Activated T-cell treated with anti-CD3 and anti-CD28 coated beads for 1 hour (primary cell): ENCODE results near the gene PRM1.

Source experiments
- DNase-seq: peaks from one replicate; pipeline ENCODE4 v3.0.0-alpha.2; 2020; ENCODE audit warnings: low read depth

The PRM1 gene

GRCh38 chr16:11272921-11273720, 8.0 kb downstream of the PRM1 start, which contains the start of gene PRM3:
Gene PRM3 (minus strand): TSS chr16:11273629. CDS start chr16:11273595, 34 bp downstream.
- no peak for DNase-seq

DNA sequence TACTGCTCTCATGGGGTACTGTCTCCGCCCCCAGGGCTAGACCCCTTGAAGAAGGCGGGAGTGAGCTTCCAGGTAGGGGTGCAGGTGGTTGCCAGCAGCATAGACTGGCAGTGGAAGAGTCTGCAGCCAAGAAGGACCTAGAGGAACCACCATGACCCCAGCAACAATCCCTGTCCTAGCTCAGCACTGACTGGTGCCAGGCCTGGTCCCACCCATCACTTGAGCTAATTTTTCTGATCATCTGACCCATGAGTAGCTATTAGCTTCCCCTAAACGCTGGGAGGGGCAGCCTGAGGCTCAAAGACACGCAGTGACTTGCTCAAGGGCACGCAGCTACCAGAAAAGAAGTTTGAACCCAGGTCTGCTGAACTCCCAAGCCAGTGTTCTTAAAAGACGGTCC, 8.6 kb downstream of the PRM1 start:
- no peak for DNase-seq

GRCh38 chr16:11271610-11272009, 9.5 kb downstream of the PRM1 start:
- DNase-seq = no peak

DNA sequence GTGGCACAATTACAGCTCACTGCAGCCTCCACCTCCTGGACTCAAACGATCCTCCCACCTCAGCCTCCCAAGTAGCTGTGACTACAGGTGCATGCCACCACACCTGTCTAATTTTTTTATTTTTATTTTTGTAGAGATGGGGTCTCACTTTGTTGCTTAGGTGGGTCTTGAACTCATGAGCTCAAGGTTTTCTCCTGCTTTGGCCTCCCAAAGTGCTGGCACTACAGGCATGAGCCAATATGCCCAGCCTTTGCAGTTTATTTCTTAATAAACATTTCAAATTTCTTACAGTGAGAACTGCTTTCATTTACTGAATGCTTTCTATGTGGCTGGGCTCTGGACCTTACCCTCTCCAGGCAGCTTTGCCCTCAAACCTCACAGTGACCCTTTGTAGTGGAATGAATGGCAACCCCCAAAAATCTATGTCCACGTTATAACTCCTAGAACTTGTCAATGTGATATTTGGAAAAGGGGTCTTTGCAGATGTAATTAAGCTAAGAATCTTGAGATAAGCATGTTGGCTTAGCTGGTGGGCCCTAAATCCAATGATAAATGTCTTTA, 10.4 kb downstream of the PRM1 start:
- no peak for DNase-seq

DNA sequence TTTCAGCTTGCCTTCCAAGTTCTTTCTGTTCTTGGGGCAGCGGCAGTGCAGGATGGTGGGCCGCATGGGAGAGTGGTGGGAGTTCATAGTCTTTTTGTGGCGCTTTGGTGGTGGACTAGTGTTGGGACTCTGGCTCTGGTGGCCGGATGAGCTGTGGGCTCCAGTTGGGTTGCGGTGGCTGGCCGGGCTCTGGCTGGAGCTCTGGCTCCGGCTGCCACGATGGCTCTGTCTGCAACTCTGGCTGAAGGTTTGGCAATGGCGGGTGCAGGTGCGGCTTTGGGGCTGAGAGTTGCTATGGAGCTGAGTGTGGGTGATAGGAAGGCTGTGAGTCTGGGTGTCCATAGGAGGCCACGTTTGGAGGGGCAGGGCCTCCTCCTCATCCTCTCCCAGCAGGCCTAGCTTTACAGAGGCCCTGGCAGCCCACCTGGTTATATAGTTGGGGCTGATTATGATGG, 12.2 kb downstream of the PRM1 start, which contains the start of gene TNP2:
Gene TNP2, minus strand, starts transcription at position 405 of the 455 bp plus-strand sequence. Its CDS starts 63 bp downstream, at position 342.
- no peak for DNase-seq

GRCh38 chr16:11265124-11265523, 16.0 kb downstream of the PRM1 start:
- no peak for DNase-seq

GRCh38 chr16:11264155-11264832, 16.8 kb downstream of the PRM1 start:
- no peak for DNase-seq

- DNase-seq = no peak
Observed at GRCh38 chr16:11263737-11264136, 17.4 kb downstream of the PRM1 start.

DNA sequence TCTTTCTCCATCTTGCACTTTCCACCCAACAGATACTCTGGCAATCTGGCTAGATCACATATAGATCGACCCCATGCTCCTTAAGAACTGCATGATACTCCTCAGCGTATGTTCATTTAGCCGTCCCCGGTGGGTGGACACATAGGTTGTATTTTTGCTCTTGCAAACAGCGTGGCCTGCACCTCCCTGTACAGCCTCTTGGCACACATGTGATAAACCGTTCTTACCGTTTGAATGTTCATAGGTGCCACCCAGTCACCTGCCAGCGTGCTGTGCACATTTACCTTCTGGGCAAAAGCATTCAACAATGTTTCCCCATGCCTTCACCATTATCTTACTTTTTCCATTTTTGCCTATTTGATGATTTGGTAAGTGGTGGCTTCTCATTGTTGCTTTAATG, 18.2 kb downstream of the PRM1 start:
- no peak for DNase-seq

DNA sequence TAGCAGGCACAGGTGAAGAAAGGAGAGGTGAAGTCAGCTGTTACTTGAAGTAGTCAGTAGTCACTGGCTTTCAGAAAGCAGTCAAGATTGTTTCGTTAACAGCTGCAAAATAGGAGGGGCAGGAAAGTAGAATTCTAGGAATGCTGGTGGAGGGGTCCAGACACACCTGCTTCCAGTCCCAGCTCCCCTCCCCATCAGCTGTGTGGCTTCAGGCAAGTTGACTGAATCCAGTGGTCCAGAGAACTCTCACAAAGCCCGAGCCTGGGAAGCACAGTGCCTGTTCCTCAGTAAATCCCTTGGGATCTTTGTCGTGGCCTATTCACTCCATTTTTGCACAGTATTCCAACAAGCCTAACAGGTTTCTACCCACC, 20.5 kb downstream of the PRM1 start:
- DNase-seq = no peak

DNA sequence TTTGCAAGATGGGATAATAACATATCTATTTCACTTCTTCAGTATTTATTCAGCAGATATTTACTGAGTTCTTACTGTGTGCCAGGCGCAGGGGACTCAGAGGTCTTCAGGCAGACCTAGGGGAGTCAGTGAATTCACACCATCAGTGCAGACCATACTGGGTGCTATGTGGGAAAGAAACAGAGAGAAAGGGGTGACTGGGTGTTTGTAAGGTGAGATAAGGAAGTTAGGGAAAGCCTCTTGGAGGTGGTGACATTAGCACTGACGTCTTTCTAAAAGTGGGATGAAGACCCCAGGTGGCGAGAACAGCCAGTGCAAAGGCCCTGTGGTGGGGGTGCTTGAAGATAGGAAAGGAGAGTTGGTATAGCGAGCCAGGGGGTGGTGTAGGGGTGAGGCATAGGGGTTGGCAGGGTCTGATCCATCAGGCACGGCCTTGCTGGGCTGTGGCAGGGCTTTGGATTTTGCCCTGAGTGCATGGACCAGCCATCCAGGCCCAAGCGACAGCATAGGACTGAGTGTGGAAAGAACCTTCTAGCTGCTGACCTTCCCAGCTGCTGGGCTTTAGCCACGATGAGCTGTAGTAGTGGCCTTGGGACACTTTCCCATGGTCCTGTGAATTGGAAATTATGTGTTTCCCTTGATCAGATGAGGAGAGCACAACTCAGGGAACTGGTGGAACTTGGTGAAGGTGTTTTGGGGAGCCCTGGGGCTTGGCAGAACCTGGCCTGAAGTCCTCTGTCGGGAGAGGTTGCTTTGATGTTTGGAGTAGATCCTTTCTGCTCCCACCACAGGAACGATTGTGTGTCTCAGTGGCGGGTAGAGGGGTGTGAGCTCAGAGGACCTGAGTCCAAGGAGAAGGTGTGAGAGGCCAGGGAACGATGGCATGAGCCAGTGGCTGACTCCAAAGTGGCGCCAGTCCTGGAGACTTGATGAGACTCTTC, 21.2 kb downstream of the PRM1 start:
- DNase-seq = no peak

DNA sequence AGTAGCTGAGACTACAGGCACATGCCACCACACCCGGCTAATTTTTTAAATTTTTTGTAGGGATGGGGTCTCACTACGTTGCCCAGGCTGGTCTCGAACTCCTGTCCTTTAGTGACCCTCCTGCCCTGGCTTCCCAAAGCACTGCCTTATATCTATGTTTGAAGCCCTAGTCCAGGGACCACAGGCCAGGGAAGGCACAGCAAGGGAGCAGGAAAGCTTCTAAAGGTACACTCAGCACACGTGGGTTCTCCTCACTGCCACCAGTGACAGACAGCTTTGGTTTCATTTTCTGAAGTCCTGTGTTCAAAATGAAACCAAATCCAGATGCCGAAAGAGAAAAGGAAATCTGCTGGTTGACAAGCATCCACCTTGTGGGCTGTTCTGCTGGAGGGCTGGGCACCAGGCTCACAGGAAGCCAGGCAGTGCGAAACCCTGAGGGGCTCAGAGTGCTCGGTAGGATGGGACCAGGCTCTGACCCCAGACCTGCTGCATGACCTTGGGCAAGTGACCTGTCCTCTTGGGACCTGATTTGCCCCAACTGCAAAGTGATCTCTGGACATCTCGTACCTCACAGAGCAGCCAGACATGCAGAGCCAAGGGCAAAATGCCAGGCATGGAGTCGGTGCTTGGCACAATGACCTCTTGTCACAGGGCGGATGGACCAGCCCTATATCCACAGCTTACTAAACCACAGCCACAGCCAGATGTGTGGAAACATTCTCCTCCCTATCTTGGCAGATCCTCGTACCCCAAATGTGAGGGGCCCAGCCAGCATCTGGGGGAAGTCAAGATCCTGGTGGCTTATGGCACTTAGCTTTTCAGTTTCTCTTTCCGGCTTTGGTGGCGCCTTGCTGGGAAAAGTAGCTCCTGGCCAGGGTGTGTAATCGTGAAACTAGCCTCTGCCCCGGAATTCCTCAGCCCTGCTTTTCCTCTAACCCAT, 22.3 kb downstream of the PRM1 start:
- DNase-seq = no peak

GRCh38 chr16:11257131-11257938, 23.8 kb downstream of the PRM1 start:
- peak; percentile 35 for DNase-seq

GRCh38 chr16:11256661-11257130, 24.4 kb downstream of the PRM1 start:
- DNase-seq = no peak

DNA sequence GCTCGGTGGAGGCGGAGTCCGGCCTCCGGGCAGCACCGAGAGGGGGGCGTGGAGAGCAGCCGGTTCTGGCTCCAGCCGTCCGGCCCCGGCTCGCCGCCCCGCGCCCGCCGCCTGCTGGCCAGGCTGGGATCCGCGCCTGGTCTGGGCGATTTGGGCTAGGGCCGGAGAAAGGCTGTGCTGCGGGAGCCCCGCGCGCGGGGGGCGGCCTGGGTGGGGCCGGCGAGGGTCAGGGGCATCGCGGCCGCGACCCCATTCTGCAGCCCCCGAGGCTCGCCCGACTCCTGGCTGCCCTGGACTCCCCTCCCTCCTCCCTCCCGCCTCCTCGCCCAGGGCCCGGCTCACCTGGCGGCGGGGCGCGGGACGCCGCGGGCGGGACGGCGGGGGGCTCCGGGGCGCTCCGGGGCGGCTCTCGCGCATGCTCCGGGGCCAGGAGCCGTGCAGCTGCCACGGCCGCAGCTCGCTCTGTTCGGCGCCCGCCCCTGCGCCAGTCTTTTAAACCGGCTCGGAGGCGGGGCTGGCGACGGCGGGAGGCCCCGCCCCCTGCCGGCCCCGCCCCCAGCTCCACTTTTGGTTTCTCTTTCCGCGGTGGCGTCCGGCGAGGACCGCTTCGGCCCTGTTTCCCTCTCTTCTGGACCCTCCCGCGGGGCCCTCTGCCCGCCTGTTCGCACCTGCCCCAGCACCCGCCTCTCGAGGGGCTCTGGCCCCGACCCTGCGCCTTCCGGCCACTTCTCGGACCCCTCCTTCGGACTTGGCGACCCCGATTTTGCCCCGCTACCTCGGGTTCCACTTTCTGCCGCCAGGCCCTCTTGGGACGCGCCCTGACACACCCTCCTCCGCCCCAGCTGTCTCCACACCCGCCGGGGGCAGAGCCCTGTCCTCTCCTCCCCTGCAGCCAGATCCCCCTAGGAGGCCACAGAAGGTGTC, 25.1 kb downstream of the PRM1 start, which contains the start of gene SOCS1:
Gene SOCS1, minus strand, starts transcription at position 468 of the 924 bp plus-strand sequence. CDS start 726 bp downstream, outside the sequence.
- peak; percentile 85 for DNase-seq

- peak; percentile 44 for DNase-seq
Observed at GRCh38 chr16:11254913-11255736, 26.0 kb downstream of the PRM1 start.
